Motor neuron (in vitro differentiated cells): Measurements from ENCODE around the gene HYI. TPM values are rescaled to one million over a fixed set of nuclear protein-coding genes. Genes with fewer than 3 reads are reported as not detected.
A peak's percentile ranks its signal among the peaks of the same experiment; 100 is the strongest.

Experiments
- ATAC-seq, 8 experiments: fragments of 200-7000 bp; cut with Tn5 transposase; replicated peaks in 6 of 8; 2 replicates each; pipeline ENCODE4 v1.8.0; 2021; ENCODE audit warnings: mild to moderate bottlenecking in 8 of 8, moderate library complexity in 8 of 8
- H3K27ac ChIP-seq, 2 donors: fragments of 250-450 bp; sonication (Bioruptor Pico); 2 replicates each; pipeline ENCODE4 v1.9.0; 2021; ENCODE audit warnings: antibody characterized with exemption in 2 of 2, mild to moderate bottlenecking in 2 of 2, moderate library complexity in 1 of 2
- H3K4me1 ChIP-seq, 2 donors: fragments of 250-450 bp; sonication (Bioruptor Pico); replicated peaks in 1 of 2; 2 replicates each; pipeline ENCODE4 v1.6.1; 2021; ENCODE audit warnings: antibody characterized with exemption in 2 of 2, mild to moderate bottlenecking in 2 of 2, moderate library complexity in 1 of 2
- H3K4me3 ChIP-seq, 5 donors: fragments of 250-450 bp; sonication (Bioruptor Pico); 2 replicates each; pipeline ENCODE4 v1.9.0; 2021; ENCODE audit warnings: antibody characterized with exemption in 5 of 5, mild to moderate bottlenecking in 5 of 5, moderate library complexity in 4 of 5
- WGBS, 10 experiments: fragments of 450-650 bp; shearing (Covaris generic); methylation state at CpG; one replicate each; pipeline ENCODE4 v1.0.0; 2022; 5-methylcytosine and 5-hydroxymethylcytosine counted together
- in situ Hi-C, 9 experiments: fragments of 400-800 bp; cut with MboI; loops; one replicate each; pipeline ENCODE4 v1.15.0; 2021; ENCODE audit warnings: low sequenced_read_pairs in 9 of 9, low pct_unique_long_range_greater_than_20kb in 2 of 9; ENCODE audit not compliant: unreplicated experiment in 9 of 9
- total RNA-seq, 8 experiments: library from RNA; unstranded; fragments of 300-600 nt; gene quantifications; 2 replicates each; pipeline versions ENCODE4 v1.2.3 to v1.2.4, GENCODE V29; 2022

Gene HYI
- total RNA-seq, 8 experiments from 2014 or later, result 4.4 to 17.6 (median 13.2) TPM

DNA sequence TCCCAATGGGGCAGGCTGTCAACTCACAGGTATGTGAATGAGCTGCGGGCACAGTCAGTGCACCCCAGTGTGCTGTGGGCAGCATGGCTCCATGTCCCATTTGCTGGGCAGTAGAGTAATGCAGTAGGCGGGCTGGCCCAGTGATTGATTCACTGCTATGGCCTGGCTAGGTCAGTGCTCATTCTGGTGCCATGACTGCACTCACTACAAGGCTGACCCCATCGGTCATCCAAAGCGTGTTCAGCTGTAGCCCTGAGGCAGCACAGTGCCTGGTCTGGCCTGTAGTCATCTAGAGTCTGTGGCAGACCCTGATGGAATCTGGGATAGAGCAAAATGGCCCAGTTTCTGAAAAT lies 7.4 kb downstream of the HYI start:
- no peak overlapping the region for H3K27ac ChIP-seq
- H3K4me1 ChIP-seq, result no peaks in the 10 kb centered on the region
- no peak overlapping the region for H3K4me3 ChIP-seq
- ATAC-seq, result no peak
- in situ Hi-C loops, result no loop called here
- 86 to 100% (median 96%) methylated on average over 1 to 4 of the region's 4 CpGs; no CpG with 5 or more reads in 4 of the 10 experiments for WGBS, 10 experiments

DNA sequence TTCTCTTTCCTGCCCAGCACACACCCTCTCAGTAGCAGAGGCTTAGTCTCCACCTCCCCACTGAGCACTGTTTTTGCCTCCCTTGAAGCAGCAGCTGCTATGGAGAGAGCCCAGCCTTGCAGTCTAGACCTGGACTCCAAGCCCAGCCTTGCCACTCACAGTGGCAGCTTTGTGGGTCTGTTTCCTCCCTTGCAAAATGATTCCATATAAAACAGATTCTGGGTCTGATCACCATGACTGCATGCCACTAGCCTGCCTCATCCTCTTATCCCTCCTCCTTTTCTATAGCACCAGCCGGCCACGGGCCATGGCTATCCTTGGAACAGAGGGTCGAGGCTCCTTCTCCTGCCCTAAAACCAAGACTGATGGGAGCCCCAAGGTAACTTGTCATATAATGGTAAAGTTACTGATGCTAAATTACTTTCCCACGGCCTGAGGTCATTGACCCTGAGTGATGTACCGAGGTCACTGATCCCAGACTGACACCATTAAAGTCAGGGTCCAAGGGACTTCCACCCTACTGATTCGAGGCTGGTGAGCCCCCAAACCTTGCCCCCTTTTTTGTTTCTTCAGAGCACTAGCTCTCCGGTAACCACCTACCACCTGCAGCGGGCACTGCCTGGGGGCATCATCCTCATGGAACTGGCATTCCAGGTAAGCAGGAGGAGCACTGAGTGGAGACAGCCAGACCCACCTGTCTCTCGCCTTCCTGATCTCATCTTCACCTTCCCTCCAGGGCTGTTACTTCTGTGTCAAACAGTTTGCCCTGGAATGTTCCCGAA lies 7.9 kb downstream of the HYI start:
- Histone ChIP-seq H3K27ac (no peak overlapping the region), H3K4me1 (no peaks in the 10 kb centered on the region), H3K4me3 (no peak overlapping the region)
- in situ Hi-C loops, result no loop called here
- WGBS, 10 experiments, result 75 to 100% (median 95%) methylated on average over 1 to 8 of the region's 10 CpGs; no CpG with 5 or more reads in 2 of the 10 experiments
- ATAC-seq, result no peak

DNA sequence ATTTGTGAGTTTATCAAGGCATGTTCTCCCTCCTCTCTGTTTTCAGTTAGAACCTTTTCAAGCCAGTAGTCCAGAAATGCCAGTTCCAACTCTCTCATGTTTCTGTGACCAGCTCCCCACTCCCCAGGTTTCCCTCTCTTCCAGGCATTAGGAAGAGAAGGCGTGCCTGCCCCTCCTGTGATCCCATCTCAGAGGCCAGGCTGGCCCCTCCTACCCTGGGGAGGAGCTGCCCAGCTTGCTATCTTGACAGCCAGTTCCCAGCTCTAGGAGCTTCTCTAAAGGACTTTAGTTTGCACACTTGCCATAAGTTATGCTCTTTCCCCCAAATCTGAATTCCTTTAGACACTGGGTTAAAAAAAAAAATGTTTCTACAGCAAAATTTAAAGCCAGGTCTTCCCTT lies 8.9 kb downstream of the HYI start:
- Histone ChIP-seq H3K4me1 (no peaks in the 10 kb centered on the region), H3K4me3 (no peak overlapping the region), H3K27ac (no peak overlapping the region)
- WGBS, 10 experiments, result 40 to 100% (median 66%) methylated on average over 1 of the region's 1 CpG; no CpG with 5 or more reads in 4 of the 10 experiments
- ATAC-seq, result peak in 1 of 8 experiments; percentile 47
- in situ Hi-C loops, result no loop called here

DNA sequence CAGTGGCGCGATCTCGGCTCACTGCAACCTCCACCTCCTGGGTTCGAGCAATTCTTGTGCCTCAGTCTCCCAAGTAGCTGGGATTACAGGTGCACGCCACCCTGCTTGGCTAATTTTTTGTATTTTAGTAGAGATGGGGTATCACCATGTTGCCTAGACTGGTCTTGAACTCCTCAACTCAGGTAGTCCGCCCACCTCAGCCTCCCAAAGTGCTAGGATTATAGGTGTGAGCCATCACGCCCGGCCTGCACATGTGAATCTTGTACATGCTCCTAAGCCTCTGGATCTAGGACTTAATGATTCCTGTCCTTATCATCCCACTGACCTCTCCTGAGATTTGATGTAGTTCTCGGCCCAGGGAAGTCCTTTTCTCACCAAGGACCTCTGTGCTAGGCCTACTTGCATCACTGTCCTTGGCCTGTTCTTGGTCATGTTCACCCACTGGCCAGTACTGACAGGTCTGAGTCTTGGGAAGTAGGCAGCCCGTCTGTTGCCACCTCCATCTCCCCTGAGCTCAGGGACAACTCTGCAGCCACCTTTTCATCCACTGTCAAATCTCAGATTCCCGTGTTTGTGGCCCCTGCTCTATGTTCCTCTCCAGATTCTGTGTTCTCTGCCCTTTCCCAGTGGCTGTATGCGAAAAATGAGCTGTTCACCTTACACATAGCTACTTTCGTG lies 9.4 kb downstream of the HYI start:
- no peaks in the 10 kb centered on the region for H3K4me1 ChIP-seq
- no peak for ATAC-seq
- 70 to 100% (median 85%) methylated on average over 1 to 11 of the region's 13 CpGs for WGBS, 10 experiments
- in situ Hi-C loops, result no loop called here
- H3K27ac ChIP-seq, result no peak overlapping the region
- no peak overlapping the region for H3K4me3 ChIP-seq

DNA sequence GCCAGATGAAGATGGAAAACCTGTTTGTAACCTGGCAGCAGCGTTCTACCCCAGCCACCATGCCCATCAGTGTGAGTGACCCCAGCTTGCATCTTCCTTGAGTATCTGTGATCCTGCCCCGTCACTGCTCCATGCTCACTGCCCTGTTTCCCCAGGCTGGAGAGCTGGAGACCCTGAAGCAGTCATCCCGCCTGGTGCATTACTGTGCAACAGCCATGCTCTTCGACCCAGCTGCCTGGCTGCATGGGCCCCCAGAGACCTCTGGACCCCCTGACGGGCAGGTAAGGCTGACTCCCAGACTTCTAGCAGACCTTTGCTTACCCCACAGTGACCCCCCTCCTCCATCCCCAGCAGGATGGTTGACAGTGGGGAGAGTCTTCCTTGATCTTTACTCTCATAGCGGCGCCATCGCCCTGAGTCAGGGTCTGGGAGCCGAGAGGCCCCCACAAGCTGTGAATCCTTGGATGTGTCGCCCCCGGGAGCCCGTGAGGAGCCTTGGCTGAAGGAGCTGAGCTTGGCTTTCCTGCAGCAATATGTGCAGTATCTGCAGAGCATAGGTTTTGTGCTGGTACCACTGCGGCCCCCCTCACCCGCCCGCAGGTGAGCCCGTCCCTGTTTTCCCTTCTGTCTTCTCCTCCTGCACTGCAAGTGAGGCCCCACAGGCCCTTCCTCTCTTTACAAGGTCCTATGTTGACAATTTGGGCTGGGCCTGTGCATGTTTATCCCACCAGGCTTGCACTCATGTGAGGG lies 10.4 kb downstream of the HYI start:
- in situ Hi-C loops, result no loop called here

DNA sequence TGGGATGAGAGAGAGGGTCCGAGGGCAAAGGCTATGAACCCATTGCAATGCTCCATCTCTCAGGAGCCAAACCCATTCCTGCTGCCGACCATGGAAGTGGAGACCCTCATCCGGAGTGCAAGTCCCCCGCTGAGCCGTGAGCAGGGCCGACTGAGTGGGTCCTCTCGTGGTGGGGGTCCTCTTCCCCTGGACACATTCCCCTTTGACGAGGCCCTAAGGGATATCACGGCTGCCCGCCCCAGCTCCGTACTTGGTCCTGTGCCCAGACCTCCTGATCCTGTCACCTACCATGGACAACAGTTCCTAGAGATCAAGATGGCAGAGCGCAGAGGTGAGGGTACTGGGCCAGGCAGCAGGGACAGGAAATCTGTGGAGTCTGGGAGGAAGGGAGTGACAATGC lies 11.0 kb downstream of the HYI start:
- 80 to 100% (median 95%) methylated on average over 1 to 9 of the region's 12 CpGs; no CpG with 5 or more reads in 3 of the 10 experiments for WGBS, 10 experiments
- H3K4me1 ChIP-seq, result no peaks in the 10 kb centered on the region
- in situ Hi-C loops, result no loop called here
- no peak overlapping the region for H3K27ac ChIP-seq
- no peak for ATAC-seq
- no peak overlapping the region for H3K4me3 ChIP-seq

More for the DNA sequence above, 10.4 kb downstream of the HYI start:
- H3K4me3 ChIP-seq, result no peak overlapping the region
- H3K4me1 ChIP-seq, result no peaks in the 10 kb centered on the region
- 90 to 100% (median 100%) methylated on average over 1 to 7 of the region's 16 CpGs; no CpG with 5 or more reads in 3 of the 10 experiments for WGBS, 10 experiments
- H3K27ac ChIP-seq, result no peak overlapping the region
- ATAC-seq, result no peak

DNA sequence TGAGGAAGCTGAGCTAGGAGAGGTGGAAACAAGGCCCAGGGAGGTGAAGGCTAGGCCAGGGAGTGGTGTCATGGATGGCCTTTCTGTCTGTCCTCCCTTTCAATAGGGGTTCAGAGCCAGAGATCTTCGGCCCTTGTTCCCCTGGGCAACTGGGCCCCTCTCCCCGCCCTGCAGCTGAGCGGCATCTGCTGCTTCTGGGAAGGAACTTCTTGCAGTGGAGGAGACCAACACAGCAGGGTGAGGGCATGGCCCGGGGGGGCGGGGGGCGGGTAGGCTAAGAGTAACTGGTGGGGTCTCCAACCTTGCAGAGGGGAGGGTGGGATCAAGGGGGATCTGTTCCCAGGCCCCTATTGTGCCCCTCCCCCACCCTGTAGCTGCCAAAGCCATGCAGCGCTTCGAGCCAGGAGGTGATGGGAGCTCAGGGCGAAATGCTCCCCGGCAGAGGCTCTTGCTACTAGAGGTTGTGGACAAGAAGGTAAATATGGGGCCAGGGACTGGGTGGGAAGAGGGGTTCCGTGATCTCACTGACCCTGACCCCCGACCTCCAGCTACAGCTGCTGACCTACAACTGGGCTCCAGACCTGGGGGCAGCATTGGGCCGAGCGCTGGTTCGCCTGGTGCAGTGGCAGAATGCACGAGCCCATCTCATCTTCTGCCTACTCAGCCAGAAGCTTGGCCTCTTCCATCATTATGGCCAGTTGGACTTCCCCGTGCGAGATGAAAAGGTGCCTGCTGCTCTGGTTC lies 11.7 kb downstream of the HYI start:
- in situ Hi-C loops, result no loop called here
- Histone ChIP-seq H3K27ac (no peak overlapping the region), H3K4me1 (peaks cover 0 to 2% of the 10 kb centered on the region in 2 donors), H3K4me3 (no peak overlapping the region)
- 80 to 97% (median 92%) methylated on average over 2 to 7 of the region's 18 CpGs; no CpG with 5 or more reads in 3 of the 10 experiments for WGBS, 10 experiments
- ATAC-seq, result no peak

DNA sequence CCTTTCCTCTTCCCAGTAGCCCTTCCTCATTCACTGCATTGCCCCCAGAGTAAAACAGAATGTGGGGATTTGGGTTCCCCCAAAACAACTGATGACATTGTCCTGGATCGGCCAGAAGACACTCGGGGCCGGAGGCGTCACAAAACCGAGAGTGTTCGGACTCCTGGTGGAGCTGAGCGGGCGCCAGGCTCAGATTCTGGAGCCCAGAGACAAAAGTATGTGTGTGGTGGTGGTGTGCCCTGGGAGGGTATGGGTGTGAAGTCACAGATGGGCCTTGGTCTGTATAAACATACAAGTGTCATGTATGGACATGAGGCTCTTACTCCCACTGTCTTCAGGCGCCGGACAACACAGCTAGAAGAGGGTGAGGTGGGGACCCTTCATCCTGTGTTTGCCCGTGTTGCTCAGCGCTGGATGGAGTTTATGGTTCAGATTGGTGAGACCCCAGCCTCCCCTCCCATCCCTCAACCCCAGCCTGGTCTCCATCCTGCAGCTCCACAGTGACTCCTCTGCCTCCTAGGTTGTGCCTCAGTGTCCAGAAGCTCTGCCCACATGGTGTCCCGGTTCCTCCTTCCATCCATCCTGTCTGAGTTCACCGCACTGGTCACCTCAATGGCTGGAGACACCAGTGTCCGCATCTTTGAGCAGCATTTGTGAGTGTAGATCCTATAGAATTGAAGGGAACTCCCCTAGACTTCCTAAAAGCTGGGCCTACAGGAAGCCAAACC lies 12.4 kb downstream of the HYI start:
- ATAC-seq, result no peak
- H3K4me1 ChIP-seq, result peaks cover 5 to 9% of the 10 kb centered on the region in 2 donors
- in situ Hi-C loops, result no loop called here
- no peak overlapping the region for H3K27ac ChIP-seq
- WGBS, 10 experiments, result 83 to 98% (median 97%) methylated on average over 1 to 12 of the region's 15 CpGs; no CpG with 5 or more reads in 3 of the 10 experiments
- no peak overlapping the region for H3K4me3 ChIP-seq

DNA sequence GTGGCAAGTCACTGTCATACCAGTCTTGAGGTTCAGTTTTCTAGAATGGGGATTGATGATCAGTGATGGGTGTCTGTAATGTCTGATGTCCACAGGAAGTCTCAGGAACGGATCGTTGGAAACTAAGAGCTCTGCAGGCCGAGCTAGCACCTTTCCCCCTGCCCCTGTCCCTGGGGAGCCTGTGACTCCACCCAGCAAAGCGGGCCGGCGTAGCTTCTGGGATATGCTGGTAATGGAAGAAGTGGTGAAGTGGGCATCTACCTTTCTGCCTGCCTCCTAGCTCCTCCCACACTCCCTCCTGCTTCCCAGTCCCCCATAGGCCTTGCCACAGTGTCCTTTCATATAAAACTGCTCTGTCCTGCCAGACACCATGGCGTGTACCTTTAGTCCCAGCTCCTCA lies 13.4 kb downstream of the HYI start:
- no peak for ATAC-seq
- in situ Hi-C loops, result no loop called here
- Histone ChIP-seq H3K27ac (no peak overlapping the region), H3K4me1 (peaks cover 5 to 19% of the 10 kb centered on the region in 2 donors), H3K4me3 (no peak overlapping the region)
- 84 to 100% (median 93%) methylated on average over 1 to 7 of the region's 7 CpGs; no CpG with 5 or more reads in 3 of the 10 experiments for WGBS, 10 experiments

DNA sequence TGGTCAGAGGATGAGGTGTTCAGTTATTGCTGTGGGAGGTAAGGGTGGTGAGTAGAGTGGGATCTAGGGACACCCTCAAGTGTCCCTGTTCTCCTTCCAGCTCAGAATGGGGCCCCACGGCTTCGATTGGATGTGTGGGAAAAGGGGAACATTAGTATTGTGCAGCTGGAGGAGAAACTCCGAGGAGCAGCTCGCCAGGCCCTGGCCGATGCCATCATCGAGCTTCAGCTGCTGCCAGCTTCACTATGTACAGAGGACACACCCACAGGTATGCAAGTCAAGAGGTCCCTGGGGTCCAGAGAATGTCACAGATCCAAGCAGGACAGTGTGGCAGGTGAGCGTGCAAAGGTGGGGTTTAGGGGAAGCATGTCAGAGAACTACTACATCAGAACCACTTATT lies 13.9 kb downstream of the HYI start:
- H3K4me3 ChIP-seq, result no peak overlapping the region
- H3K27ac ChIP-seq, result no peak overlapping the region
- in situ Hi-C loops, result no loop called here
- 83 to 100% (median 97%) methylated on average over 1 to 7 of the region's 7 CpGs; no CpG with 5 or more reads in 4 of the 10 experiments for WGBS, 10 experiments
- no peak for ATAC-seq
- H3K4me1 ChIP-seq, result peaks cover 5 to 20% of the 10 kb centered on the region in 2 donors

DNA sequence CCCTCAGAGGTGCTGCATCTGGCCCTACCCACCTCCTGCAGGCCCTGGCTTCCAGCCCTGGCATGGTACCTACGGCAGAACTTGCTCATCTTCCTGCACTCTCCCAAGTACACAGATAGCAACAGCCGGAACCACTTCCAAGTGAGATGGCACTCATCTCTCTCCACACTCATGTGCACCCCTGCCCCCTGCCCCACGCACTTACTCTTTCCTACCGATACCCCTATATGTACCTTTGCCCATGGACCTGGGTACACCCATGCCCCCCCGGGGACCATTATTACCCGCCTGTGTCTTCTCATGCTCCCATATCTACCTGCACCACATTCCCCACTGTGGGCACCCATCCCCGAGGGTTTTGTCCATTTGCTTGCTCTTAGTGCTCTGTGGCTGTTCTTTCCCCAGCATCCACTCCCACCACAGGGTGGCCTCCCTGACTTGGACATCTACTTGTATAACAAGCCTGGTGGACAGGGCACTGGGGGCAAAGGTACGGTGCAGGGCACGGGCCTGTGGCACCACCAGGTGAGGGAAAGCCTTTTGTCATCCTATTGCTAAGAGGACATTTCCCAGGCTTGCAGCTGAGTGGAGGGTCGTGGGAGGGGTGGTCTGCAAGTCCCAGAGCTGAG lies 14.7 kb downstream of the HYI start:
- no peak for ATAC-seq
- Histone ChIP-seq H3K4me1 (peaks cover 5 to 20% of the 10 kb centered on the region in 2 donors), H3K4me3 (no peak overlapping the region), H3K27ac (no peak overlapping the region)
- WGBS, 10 experiments, result 71 to 100% (median 95%) methylated on average over 2 to 7 of the region's 10 CpGs; no CpG with 5 or more reads in 4 of the 10 experiments
- in situ Hi-C loops, result no loop called here

DNA sequence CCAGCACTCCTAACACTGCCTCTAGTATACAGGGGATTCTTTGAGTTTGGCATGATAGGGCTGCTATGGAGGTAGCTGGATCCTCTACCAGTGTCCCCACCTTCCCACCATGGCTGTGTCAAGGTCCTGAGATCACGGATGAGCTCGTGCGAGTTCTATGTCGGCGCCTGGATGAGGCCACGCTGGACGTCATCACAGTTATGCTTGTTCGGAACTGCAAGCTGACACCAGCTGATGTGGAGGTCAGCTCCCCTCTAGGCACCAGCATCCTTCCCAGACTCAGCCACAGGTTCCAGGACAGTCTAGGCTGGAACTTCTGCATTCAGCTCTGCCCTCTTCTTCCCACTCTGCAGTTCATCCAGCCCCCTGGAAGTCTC lies 15.2 kb downstream of the HYI start:
- whole genome bisulfite sequencing, 10 experiments, result 91 to 100% (median 96%) methylated on average over 2 to 8 of the region's 8 CpGs; no CpG with 5 or more reads in 5 of the 10 experiments
- peaks cover 5 to 20% of the 10 kb centered on the region in 2 donors for H3K4me1 ChIP-seq
- in situ Hi-C loops, result no loop called here

More for the DNA sequence above, 15.2 kb downstream of the HYI start:
- Histone ChIP-seq H3K4me3 (no peak overlapping the region), H3K27ac (no peak overlapping the region)
- ATAC-seq, result no peak
